Panc1 (cell line): ENCODE measurements around the gene FAM187B.

ENCODE experiments used
- POLR2AphosphoS5 ChIP-seq: IDR thresholded peaks from 2 replicates; pipeline ENCODE4 v1.6.1; 2012; ENCODE audit warnings: mild to moderate bottlenecking, low read depth, low read length, moderate library complexity
- REST ChIP-seq, 2 experiments: IDR thresholded peaks; 2 replicates each; pipeline ENCODE4 v1.6.1; 2011 to 2012; ENCODE audit warnings: low read depth in 2 of 2, control low read depth in 1 of 2, low read length in 1 of 2, mild to moderate bottlenecking in 1 of 2, moderate library complexity in 1 of 2; ENCODE audit not compliant: insufficient read depth in 1 of 2
- SIN3A ChIP-seq: IDR thresholded peaks from 2 replicates; pipeline ENCODE4 v1.6.1; 2012; ENCODE audit warnings: low read depth, mild to moderate bottlenecking, low read length, moderate library complexity, borderline replicate concordance; ENCODE audit not compliant: insufficient read depth
- TF ChIP-seq, protein P1 (sequence below): fragments of 450-650 bp; IDR thresholded peaks from 2 replicates; pipeline ENCODE4 v1.5.1; 2017; ENCODE audit warnings: mild to moderate bottlenecking

- TF ChIP-seq POLR2AphosphoS5 = no peak
- no peak for TF ChIP-seq REST (IDR thresholded peaks at IDR 0.05; ENCODE audit: insufficient read depth in 1 of 2, low read depth in 2 of 2, low read length in 1 of 2)
- TF ChIP-seq, protein P1, sequence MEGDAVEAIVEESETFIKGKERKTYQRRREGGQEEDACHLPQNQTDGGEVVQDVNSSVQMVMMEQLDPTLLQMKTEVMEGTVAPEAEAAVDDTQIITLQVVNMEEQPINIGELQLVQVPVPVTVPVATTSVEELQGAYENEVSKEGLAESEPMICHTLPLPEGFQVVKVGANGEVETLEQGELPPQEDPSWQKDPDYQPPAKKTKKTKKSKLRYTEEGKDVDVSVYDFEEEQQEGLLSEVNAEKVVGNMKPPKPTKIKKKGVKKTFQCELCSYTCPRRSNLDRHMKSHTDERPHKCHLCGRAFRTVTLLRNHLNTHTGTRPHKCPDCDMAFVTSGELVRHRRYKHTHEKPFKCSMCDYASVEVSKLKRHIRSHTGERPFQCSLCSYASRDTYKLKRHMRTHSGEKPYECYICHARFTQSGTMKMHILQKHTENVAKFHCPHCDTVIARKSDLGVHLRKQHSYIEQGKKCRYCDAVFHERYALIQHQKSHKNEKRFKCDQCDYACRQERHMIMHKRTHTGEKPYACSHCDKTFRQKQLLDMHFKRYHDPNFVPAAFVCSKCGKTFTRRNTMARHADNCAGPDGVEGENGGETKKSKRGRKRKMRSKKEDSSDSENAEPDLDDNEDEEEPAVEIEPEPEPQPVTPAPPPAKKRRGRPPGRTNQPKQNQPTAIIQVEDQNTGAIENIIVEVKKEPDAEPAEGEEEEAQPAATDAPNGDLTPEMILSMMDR = no peak
- TF ChIP-seq SIN3A = no peak
These were observed 49.8 kb downstream of the FAM187B start for GRCh38 chr19:35178701-35179100.
